Measurements from ENCODE around the gene MAP3K15. TPM values are rescaled to one million over a fixed set of nuclear protein-coding genes. Genes with fewer than 3 reads are reported as not detected.

MAP3K15 gene
- total RNA-seq, 1 experiment from 2014 or later = 1.2 TPM

DNA sequence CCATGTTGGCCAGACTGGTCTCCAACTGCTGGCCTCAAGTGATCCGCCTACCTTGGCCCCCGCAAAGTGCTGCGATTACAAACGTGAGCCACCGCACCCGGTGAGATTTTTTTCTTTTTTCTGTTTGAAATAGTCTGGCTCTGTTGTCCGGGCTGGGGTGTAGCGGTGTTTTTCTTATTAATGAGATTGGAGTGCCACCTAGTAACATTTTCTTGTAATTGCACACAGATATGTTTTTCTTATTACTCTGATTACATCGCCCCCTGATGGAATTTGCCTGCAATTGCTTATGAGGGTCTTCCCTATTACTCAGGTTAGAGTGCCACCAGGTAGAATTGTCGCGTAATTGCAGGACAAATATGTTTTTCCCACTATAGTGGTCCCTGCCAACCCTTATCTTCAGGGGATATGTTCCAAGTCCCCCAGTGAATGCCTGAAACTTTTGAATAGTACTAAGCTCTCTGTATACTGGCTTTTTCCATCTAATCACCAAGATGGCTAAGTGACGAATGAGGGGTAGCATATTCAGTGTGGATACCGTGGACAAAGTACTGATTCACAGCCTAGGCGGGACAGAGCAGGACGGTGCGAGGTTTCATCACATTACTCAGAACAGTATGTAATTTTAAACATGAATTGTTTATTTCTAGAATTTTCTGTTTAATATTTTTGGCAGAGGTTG is 180.2 kb downstream of the MAP3K15 start:
- H4K8ac ChIP-seq (replicated peaks; ENCODE audit: insufficient read length, low read depth, low read length) = no peak overlapping the region
- no peak overlapping the region for H2BK120ac ChIP-seq (ENCODE audit: low read depth, low read length, poor library complexity, severe bottlenecking)
- no peak overlapping the region for H3K23ac ChIP-seq (ENCODE audit: insufficient read length, low read depth, low read length)
- no peak overlapping the region for H2BK5ac ChIP-seq (ENCODE audit: insufficient read length, low read length)
- H3K79me2 ChIP-seq (ENCODE audit: insufficient read depth, low read length) = no peaks in the 10 kb centered on the region
- no peak overlapping the region for H2AFZ ChIP-seq (ENCODE audit: low read length)
- peaks cover 8 to 20% (median 13%) of the 10 kb centered on the region in 3 experiments for H3K36me3 Mint-ChIP-seq (ENCODE audit: insufficient read depth in 1 of 3, low read depth in 3 of 3)
- no peak overlapping the region for H3K27ac Mint-ChIP-seq
- H3T11ph ChIP-seq (ENCODE audit: low read length) = no peak overlapping the region
- H2BK20ac ChIP-seq (ENCODE audit: low read depth, low read length, poor library complexity, severe bottlenecking) = no peak overlapping the region
- H3K27me3 ChIP-seq (ENCODE audit: insufficient read depth, low read length) = no peaks in the 10 kb centered on the region
- H3K18ac ChIP-seq (ENCODE audit: insufficient read length, low read depth, low read length) = no peak overlapping the region
- H3K4me2 ChIP-seq (ENCODE audit: insufficient read depth, insufficient read length, low read length) = no peak overlapping the region
- no peak overlapping the region for H3K4me3 Mint-ChIP-seq
- peak; percentile 35 for DNase-seq
- no peak overlapping the region for H3K4ac ChIP-seq (ENCODE audit: low read depth, low read length)
- WGBS (ENCODE audit: extremely low coverage, insufficient read length, low lambda C conversion rate) = no CpG with 5 or more reads among the region's 16 CpGs
- H3K9me3 ChIP-seq (ENCODE audit: control insufficient read depth, low read depth, low read length) = peaks cover 57% of the 10 kb centered on the region
- no peak overlapping the region for H4K5ac ChIP-seq (ENCODE audit: insufficient read length, low read depth, low read length)
- no peak overlapping the region for H3K56ac ChIP-seq (ENCODE audit: insufficient read length, low read depth, low read length)
- TF ChIP-seq, protein P1, sequence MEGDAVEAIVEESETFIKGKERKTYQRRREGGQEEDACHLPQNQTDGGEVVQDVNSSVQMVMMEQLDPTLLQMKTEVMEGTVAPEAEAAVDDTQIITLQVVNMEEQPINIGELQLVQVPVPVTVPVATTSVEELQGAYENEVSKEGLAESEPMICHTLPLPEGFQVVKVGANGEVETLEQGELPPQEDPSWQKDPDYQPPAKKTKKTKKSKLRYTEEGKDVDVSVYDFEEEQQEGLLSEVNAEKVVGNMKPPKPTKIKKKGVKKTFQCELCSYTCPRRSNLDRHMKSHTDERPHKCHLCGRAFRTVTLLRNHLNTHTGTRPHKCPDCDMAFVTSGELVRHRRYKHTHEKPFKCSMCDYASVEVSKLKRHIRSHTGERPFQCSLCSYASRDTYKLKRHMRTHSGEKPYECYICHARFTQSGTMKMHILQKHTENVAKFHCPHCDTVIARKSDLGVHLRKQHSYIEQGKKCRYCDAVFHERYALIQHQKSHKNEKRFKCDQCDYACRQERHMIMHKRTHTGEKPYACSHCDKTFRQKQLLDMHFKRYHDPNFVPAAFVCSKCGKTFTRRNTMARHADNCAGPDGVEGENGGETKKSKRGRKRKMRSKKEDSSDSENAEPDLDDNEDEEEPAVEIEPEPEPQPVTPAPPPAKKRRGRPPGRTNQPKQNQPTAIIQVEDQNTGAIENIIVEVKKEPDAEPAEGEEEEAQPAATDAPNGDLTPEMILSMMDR (conservative IDR thresholded peaks at IDR 0.05) = peak; percentile 88
- H3K14ac ChIP-seq (ENCODE audit: insufficient read depth, low read length) = no peak overlapping the region
- H4K20me1 ChIP-seq (ENCODE audit: control insufficient read depth, insufficient read depth, insufficient read length) = no peaks in the 10 kb centered on the region
- no peak overlapping the region for H3K9ac ChIP-seq (ENCODE audit: extremely low read depth, insufficient read length, low read length)
- H3K4me1 ChIP-seq (ENCODE audit: insufficient read depth, low read length) = no peaks in the 10 kb centered on the region
- H2BK12ac ChIP-seq (ENCODE audit: insufficient read length, low read depth, low read length) = no peak overlapping the region
- peaks cover 3 to 9% of the 10 kb centered on the region in 2 experiments; a peak in 2 of 4 replicates for H3K4me1 Mint-ChIP-seq
- peaks cover 7% of the 10 kb centered on the region for H3K27me3 Mint-ChIP-seq (ENCODE audit: low read depth)
- no peak overlapping the region for H2BK15ac ChIP-seq (ENCODE audit: low read depth, low read length)
- no peak overlapping the region for H4K91ac ChIP-seq (ENCODE audit: insufficient read length, low read depth, low read length)
- H3K27ac ChIP-seq (ENCODE audit: insufficient read length, low read depth, low read length) = no peak overlapping the region
- no peak overlapping the region for H2AK5ac ChIP-seq (ENCODE audit: insufficient read length, low read length)
- H3K9me3 Mint-ChIP-seq = peaks cover 82 to 88% of the 10 kb centered on the region in 2 experiments
- no peaks in the 10 kb centered on the region for H3K23me2 ChIP-seq (ENCODE audit: insufficient read length, low read depth, low read length, poor library complexity, severe bottlenecking)
- H3K79me1 ChIP-seq (ENCODE audit: insufficient read depth, low read depth, low read length, poor library complexity, severe bottlenecking) = no peaks in the 10 kb centered on the region
